GM12874 (cell line): ENCODE data around the gene CHCHD3.

ENCODE experiments used
- CTCF ChIP-seq: IDR thresholded peaks from 2 replicates; pipeline ENCODE4 v1.5.1; 2011; ENCODE audit warnings: low read depth, mild to moderate bottlenecking, control low read depth, low read length, moderate library complexity; ENCODE audit not compliant: insufficient read depth

Gene CHCHD3

GRCh38 chr7:133016604-133017003 lies 65.3 kb downstream of the CHCHD3 start:
- TF ChIP-seq CTCF = no peak

DNA sequence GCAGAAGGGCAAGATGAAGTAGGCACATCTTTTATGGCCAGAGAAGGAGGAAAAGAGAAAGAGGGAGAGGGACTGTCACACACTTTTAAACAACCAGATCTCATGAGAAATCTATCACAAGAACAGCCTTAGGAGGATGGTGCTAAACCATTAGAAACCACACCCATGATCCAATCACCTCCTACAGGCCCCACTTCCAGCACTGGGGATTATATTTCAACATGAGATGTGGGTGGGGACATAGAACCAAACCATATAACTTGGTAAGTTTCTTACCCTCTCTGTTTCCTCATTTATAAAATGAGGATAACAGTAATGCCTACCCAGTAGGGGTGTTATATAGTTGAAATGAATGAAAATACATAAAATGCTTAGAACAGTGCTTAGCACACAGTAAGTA lies 66.0 kb downstream of the CHCHD3 start:
- no peak for TF ChIP-seq CTCF

- TF ChIP-seq CTCF = no peak
Observed at GRCh38 chr7:133011746-133012145, 70.1 kb downstream of the CHCHD3 start.

DNA sequence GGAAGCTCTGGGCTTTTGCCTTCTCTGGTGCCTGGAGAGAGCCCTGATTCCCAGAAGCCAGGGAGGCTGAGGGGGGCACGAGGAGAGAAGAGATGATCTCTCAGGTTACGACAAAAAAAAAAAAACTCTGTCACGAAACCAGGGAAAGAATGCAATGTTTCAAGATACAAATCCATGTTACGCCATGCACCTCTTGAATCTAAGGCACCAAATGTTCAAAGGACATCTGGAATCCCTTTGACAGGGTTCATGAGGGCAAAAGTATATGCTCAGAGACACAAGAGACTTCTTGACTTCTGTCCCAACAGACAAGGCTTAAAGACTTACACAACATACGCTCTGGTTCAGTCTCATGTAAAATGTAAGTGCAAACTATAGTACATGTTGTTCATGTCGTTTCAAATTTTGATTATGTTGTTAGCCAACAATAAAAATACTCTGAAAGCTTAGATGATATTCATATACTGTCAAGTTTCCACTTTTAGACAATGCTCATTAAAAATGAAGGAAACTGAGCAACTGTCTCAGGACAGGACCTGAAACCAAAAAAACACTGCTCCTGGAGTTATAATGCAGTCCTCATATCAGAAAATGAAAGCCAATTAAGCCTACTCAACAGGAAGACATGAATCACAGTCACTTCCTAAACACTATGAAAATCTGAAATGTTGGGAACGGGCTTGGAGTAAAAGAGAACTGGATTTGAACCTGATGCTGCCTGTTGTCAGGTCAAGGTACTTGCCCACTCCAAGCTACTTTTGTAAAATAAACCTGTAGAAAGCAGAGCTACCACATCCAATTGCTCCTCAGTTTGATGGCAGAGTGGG lies 72.3 kb downstream of the CHCHD3 start:
- TF ChIP-seq CTCF = no peak

DNA sequence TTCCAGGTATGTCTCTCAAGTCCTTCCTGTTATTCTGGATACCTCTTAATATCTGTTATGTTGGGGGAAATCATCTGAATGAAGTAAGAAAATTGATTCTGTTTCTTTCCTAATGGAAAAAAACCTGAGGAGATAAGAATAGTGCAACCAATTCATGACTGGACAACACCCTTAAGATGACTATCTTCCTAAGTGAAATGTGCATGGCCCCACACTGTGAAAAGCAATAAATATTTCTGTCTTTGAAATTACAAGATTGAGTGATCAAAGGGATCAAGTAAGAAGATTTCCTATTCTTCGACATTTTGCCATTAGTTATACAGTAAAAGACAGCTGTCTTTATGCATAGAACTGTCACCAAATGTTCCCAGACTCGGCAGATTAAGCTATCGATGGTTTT lies 73.9 kb downstream of the CHCHD3 start:
- no peak for TF ChIP-seq CTCF

- no peak for TF ChIP-seq CTCF
Observed at GRCh38 chr7:133003052-133003910, 78.6 kb downstream of the CHCHD3 start.

- TF ChIP-seq CTCF = no peak
Observed at GRCh38 chr7:133001727-133002126, 80.2 kb downstream of the CHCHD3 start.
